Stimulated activated naive CD4-positive, alpha-beta T cell (primary cell): ENCODE data around the gene FAM168A.

ENCODE experiments used
- DNase-seq, 6 experiments: peaks; one replicate each; lab custom pipeline; 2025; lab: John Stamatoyannopoulos, UW

Gene FAM168A

GRCh38 chr11:73388265-73389133 lies 209.4 kb downstream of the FAM168A start:
- DNase-seq: no peak

DNA sequence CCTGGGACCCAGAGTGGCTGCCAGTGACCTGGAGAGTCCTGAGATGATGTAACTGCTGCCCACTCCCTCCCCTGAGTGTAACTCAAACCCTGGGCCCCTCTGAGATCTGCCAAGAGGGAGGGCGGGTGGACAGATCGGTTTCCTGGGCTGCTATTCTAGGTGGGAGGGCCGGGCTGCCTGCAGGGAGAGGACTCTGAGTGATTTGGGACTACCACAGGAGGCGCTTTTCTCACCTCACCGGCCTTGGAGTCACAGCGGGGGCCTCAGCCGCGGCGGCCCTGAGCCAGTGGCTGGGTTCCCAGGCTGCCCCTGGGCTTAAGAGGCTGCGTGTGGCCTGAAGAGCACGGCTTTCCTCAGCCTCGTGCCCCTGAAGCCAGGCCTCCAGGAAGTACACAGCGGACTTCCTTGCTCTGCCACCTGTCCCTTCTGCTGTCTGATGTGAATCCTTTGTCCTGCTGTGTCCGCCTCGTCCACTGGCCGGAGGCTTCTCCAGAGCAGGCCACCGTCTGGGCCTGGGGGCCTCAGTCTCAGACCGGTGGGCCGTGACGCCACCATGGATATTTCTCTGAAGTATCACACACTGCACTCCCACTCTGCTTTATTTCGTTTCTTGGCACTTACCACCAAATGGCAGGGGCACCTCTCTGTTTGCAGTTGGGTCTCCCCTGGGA lies 210.2 kb downstream of the FAM168A start:
- no peak for DNase-seq

DNA sequence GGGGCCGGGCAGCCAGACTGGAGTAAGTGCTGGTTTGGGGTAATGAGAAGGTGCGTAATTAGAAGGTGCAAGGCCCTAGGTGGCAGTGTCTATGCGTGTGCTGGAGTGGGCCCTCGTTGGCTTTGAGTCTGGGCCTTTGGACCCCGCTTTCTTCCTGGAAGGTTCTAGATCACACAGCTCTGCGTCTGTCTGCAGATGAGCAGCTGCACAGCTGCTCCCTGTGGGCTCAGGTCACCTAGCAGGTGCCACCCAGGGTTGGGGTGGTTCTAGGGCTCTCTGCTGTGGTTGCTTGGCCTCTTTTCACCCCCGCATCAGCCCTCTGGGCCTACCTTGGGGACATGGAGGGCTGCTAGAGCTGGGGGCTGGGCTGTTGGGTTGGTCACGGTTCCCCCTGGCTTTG lies 211.4 kb downstream of the FAM168A start:
- DNase-seq: no peak

- DNase-seq: no peak
These were observed 211.9 kb downstream of the FAM168A start for GRCh38 chr11:73386016-73386415.

- DNase-seq: peak in 1 of 6 experiments; percentile 13
These were observed 212.8 kb downstream of the FAM168A start for GRCh38 chr11:73384872-73385689.

DNA sequence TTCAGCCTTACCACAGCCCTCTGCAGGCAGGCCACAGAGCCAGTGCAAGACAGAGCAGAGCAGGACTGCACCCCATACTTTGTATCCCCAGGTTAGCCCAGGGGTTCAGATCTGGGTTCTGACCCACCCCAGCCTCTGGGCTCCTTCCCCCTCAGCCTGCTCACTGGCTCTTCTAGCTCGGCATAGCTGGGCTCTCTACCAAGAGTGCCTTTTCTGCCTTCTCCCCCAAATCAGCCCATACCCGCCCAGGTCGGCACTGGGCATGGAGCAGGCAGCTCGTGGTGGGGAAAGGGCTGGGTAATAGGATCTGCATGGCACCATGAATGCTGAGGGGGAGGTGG lies 213.4 kb downstream of the FAM168A start:
- DNase-seq: no peak

DNA sequence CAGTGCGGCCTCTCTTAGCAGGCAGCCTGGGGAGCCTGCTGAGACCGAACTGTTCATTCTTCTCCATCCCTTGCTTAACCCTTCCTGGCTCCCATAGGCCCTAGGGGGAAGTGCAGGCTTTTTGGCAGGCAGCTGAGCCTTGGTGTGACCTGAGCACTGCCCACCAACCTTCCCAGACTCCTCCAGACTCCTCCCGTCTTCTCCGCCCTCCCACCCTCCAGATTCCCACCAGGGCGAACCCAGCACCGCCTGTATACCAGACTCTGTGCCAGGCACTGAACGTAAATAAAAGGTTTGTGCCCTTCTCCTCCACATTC lies 213.8 kb downstream of the FAM168A start:
- DNase-seq: no peak

DNA sequence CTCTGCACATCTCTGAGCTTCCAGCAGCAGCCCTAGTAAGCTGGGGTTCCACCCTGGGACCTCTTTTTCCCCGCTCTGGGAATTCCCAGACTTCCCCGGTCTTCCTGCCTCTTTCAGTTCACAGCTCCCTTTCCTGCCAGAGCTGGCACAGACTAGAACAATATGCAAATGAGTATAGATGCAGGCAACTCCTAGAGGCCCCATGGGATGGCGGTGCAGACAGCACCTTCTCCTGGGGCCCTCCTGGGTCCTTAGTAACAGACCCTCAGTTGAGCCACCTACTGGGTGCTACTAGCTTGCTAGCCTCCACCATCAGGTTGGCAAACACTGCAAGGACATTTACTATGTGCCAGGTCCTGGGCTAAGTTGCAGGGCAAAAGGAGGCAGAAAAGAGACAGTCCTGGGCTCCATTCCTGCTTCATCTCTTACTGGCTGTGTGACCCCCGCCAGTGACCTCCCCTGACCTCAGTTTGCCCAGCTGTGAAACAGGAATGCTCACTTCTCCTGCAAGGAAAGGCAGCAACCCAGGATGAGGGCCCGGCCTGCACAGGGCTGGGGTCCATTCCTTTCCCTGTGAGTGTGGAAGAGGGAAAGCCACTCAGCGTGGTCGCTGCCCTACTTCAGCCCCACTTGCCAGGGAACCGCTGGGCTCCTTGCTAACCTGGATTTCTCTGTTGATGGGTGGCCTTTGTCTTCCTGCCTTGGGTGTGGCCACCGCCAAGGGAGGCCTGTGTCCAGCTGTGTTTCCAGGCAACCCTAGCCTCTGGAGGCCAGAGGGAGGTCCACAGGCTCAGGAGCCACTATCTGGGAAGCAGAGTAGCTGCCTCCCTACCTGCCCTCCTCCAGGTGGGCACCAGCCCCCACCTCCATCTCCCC lies 214.4 kb downstream of the FAM168A start:
- DNase-seq: no peak

- no peak for DNase-seq
These were observed 215.2 kb downstream of the FAM168A start for GRCh38 chr11:73382747-73383146.

GRCh38 chr11:73382183-73382582 lies 215.7 kb downstream of the FAM168A start:
- no peak for DNase-seq

DNA sequence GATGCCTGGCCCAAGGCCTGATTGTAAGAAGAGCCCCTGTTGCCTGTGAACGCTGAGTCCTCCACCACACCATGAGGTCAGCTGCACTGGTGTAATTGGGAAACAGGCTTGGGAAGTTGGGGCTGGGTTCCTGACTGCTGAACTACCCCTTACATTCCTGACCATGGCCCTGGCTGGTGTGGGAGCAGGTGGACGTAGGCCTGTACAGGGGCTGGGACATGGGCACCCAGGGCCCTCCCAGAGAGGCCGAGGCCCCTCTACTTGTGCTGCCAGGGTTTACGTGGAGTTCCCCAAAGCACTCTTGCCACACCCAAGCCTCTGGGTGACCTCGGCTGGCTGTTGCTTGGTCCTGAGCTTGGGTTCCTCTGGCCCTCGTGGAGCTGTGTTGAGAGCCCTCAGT lies 216.3 kb downstream of the FAM168A start:
- DNase-seq: no peak

- no peak for DNase-seq
These were observed 217.0 kb downstream of the FAM168A start for GRCh38 chr11:73380897-73381410.

DNA sequence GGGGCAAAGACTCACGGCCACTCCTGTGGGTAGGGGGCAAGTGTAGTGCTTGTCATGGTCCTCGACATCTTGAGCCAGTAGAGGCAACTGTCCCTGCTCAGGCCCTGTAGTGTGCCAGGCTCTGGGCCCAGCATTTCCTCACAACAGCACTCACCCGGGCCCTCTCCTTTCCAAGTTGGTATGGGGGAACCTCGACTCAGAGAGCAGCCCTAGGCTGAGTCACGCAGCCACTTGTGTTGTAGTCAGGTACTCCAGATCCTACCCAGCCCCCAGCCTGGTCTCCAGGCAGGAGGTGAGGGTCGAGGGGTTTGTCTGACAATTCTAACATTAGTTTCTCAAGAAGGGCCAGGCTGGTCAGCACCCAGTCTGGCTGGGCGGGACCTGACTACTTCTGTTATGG lies 217.6 kb downstream of the FAM168A start:
- DNase-seq: no peak

DNA sequence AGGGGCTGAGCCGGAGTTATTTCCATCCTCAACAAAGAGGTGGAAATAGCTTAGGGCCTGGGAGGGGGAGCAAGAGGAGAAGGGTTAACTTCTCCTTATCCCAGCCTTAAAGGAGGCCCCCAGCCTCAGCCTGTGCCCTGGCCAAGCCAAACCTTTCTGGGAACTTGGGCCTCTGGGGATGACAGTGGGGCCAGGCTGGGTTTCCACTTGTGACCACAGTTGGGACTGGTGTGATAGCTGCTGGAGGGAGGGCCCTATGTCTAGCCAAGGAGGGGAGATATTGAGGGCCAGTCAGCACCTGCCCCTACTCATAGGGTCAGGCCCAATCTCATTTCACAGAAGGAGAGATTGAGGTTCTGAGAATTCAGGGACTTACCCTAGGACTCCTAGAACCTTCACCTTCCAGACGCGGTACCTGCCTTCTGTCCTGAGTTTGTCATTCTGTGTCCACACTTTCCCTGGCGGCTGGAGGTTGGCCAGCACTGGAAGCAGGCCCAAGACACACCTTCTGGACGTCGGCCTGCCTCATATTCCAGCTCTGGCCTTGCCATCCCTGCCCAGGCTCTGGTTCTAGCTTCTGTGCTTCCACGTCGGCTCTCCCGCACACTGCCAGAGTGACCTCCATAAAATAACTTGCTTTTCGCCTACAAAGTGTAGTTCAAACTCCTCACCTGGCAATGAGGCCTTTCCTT lies 218.6 kb downstream of the FAM168A start:
- DNase-seq: no peak

- DNase-seq: peak; percentile 18 to 61 (median 52)
These were observed 220.9 kb downstream of the FAM168A start for GRCh38 chr11:73376803-73377629.

- peak; percentile 82 to 95 (median 90) for DNase-seq
These were observed 221.6 kb downstream of the FAM168A start, which contains the start of gene RELT for GRCh38 chr11:73376160-73376802. Gene RELT (plus strand): TSS chr11:73376399. CDS start chr11:73389137, 12,738 bp downstream.

DNA sequence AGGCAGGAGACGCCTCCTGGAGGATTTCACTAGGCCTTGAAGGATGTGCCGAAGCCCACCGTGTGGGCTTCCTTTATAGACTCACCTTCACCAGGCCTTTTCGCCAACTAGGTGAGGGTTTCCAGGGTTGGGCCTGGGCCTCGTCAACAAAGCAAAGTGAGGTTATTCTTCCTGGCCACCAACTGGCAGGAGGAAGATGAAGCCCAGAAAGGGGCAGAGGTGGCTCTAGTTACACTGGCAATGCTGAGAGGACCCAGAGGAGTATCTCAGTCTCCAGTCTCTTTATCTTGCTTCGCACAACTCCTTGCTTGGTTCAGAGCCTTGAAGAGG lies 222.1 kb downstream of the FAM168A start:
- DNase-seq: no peak

DNA sequence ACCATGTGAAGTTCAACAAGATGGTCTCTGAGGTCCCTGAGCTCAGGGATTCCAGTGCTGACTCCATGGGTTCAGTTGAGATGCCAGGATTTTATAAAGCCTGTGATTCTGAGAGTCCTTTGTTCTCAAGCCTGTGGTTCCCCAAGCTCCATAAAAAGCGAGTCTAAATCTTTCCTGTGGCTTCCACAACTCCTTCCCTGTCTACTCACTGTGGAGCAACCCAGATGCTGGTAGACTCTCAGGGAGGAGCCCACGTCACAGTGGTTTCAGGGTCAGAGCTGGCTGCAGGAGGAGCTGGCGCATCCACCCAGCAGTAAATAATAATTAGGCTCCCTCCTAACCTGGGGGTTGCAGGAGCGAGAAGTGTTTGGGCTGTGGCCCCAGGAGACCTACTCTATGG lies 223.8 kb downstream of the FAM168A start:
- DNase-seq: no peak

DNA sequence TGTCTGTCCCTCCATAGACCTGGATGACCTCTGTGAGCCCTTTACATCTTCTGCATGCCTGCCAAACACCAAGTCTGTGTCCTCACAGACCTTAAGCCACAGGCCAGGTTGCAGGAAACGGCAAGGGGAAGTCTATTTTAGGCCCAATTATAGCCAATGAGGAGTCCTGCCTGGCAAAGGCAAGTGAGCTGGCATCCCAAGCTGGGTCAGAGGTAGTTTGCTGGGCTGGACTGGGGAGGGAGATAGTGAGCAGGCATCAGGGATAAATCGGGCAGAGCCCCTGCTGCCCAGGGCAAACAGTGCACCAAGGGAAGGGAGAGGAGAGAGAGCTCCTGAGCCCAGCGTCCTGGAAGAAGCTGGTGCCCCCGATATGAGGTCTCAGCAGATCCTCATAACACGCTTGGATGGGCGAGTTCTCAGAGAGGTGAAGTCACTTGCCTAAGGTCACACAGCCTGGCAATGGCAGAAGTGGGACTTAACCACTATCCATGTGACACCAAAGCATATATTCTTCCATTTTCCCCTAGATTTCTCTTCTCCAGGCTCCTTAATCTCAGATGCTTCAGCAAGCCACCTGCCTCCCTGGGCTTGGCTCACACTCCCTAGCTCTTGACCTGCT lies 225.4 kb downstream of the FAM168A start:
- DNase-seq: no peak
